GM19351 (cell line): Measurements from ENCODE around the gene TMEM259.
A peak's percentile ranks its signal among the peaks of the same experiment; 100 is the strongest.
"Not testable (repeated sequence)": the region's sequence is repeated elsewhere in the genome, so short reads cannot be mapped to it uniquely, and the experiment has no call there.

Experiments used
- ATAC-seq: cut with Tn5 transposase; IDR thresholded peaks from one replicate; pipeline ENCODE4 v1.9.1; 2021; ENCODE audit warnings: mild to moderate bottlenecking, moderate library complexity; ENCODE audit not compliant: unreplicated experiment

Gene TMEM259

GRCh38 chr19:1040476-1041271, 19.8 kb upstream of the TMEM259 start:
- ATAC-seq, result peak; percentile 56

- ATAC-seq, result peak; percentile 74
These were observed 18.9 kb upstream of the TMEM259 start, which contains the start of gene ABCA7 for GRCh38 chr19:1039646-1040475. Gene ABCA7, plus strand, starts transcription at chr19:1040107. Its CDS starts 1,255 bp downstream, at chr19:1041362.

- no peak for ATAC-seq
These were observed 18.2 kb upstream of the TMEM259 start for GRCh38 chr19:1038978-1039645.

GRCh38 chr19:1037621-1038064, 16.7 kb upstream of the TMEM259 start:
- no peak for ATAC-seq

DNA sequence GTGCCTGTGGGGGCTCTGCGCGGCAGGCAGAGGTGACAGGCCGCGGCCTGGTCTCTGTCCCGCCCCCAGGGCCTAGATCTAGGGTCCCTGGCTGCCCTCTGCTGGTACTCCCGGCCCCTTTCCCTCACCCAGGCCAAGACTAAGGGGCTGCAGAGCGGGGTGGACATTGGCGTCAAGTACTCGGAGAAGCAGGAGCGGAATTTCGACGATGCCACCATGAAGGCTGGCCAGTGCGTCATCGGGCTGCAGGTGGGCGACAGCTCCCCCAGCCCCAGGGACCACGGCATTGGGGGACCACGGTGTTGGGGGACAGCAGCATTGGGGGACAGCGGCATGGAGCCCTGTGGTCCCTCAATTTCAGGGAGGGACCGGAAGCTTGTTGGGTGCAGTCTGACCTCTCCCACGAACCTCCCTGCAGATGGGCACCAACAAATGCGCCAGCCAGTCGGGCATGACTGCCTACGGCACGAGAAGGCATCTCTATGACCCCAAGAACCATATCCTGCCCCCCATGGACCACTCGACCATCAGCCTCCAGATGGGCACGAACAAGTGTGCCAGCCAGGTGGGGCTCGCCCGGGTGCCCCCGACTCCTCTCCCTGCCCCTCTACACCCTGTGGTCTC, 15.2 kb upstream of the TMEM259 start:
- no peak for ATAC-seq

- no peak for ATAC-seq
These were observed 11.4 kb upstream of the TMEM259 start for GRCh38 chr19:1032264-1032867.

- ATAC-seq, result no peak
These were observed 7.4 kb upstream of the TMEM259 start for GRCh38 chr19:1028062-1028926.

- no peak for ATAC-seq
These were observed 6.7 kb upstream of the TMEM259 start for GRCh38 chr19:1027650-1028061.

GRCh38 chr19:1026783-1027649, 6.1 kb upstream of the TMEM259 start:
- ATAC-seq, result no peak

DNA sequence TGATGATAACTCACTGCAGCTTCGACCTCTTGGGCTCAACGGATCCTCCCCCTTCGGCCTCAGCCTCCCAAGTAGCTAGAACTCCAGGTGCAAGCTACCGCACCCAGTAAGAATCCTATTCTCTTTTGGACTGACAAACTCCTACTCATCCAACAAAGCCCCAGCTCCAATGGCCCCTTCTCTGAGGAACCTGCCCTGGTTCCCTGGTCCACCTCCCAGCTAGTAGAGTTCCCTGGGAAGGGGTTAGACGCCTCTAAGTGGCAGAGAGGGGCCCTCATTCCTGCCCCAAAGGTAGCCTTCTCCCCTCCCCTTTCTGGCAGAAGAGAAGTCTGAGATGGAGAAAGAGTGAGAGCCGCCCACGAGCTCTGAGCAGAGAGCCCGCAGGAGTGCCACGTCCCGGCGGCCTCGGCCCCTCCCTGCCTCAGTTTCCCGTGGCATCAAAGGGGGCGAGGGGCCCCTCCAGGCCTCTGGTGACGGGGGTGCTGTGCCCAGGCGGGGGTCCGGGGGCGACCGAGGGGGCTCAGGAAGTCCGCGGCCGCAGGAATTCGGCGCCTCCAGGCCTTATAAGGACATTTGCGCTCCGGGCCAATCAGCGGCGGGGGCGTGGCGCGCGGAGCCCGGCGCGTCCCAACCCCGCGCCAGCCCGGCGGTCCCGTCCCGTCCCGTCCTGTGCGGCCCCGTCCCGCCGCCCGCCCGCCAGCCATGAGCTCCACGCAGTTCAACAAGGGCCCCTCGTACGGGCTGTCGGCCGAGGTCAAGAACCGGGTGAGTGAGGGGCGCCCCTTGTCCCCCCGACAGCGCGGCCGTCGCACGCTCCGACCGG, 5.2 kb upstream of the TMEM259 start, which contains the start of gene CNN2:
Gene CNN2 (plus strand): TSS at position 649 of the 823 bp plus-strand sequence. CDS start 54 bp downstream, at position 703.
- ATAC-seq, result peak; percentile 55

- ATAC-seq, result not testable (repeated sequence)
These were observed 4.2 kb upstream of the TMEM259 start for GRCh38 chr19:1025080-1025479.

- ATAC-seq, result not testable (repeated sequence)
These were observed 2.9 kb upstream of the TMEM259 start for GRCh38 chr19:1023883-1024188.

- ATAC-seq, result peak; percentile 7
These were observed 699 bp downstream of the TMEM259 start for GRCh38 chr19:1019980-1020867.

DNA sequence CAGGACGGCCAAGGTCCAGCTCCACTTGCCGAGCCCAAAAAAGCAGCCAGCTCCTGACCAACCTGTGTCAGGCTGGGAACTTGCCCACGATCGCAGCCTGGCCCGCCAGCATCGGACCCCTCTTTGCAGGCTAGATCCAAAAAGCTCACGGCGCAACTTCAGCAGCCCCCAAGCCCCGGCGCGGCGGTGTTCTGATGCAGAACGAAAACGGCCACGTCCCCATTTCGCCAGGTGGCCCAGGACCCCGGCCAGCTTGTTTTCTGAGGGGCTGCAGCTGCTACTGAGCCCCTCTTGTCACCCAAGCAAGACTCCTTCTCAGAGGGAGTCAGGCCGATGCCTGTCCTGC, 1.3 kb downstream of the TMEM259 start:
- no peak for ATAC-seq

- no peak for ATAC-seq
These were observed 1.8 kb downstream of the TMEM259 start for GRCh38 chr19:1018932-1019615.

GRCh38 chr19:1018393-1018792, 2.5 kb downstream of the TMEM259 start:
- ATAC-seq, result no peak
